ENCODE measurements around the gene ESR2.

The ESR2 gene

DNA sequence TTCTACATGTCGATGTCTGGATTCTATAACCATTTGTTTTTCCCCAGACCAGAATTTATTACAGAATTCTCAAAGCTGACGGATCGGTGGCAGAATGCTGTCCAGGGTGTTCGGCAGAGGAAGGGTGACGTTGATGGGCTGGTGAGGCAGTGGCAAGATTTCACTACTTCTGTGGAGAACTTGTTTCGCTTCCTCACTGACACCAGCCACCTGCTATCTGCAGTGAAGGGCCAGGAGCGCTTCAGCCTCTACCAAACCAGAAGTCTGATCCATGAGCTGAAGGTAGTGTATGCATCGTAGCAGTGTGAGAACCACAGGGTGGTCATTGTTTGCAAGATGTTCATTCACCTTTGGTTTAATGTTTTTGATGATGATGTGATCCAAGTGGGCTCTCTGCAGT, 124.0 kb downstream of the ESR2 start:
- Histone ChIP-seq H3K18ac (ENCODE audit: low read depth in 1 of 2, low read length in 2 of 2) (no peak overlapping the region), H3K4me3 (ENCODE audit: insufficient read depth in 1 of 2, low read depth in 1 of 2, low read length in 2 of 2) (no peak overlapping the region), H4K91ac (ENCODE audit: low read length) (no peak overlapping the region), H2BK120ac (ENCODE audit: low read depth, low read length) (no peak overlapping the region), H3K4me2 (ENCODE audit: low read length, poor library complexity, severe bottlenecking) (no peak overlapping the region), H4K8ac (ENCODE audit: low read length) (no peak overlapping the region), H3K9me3 (ENCODE audit: control insufficient read depth, low read length) (no peaks in the 10 kb centered on the region), H3K4ac (ENCODE audit: low read depth in 1 of 2, low read length in 2 of 2) (no peak overlapping the region), H2BK15ac (ENCODE audit: low read depth, poor library complexity, severe bottlenecking) (no peak overlapping the region), H2AFZ (ENCODE audit: low read depth, low read length) (no peak overlapping the region), H3K27ac (ENCODE audit: low read length, poor library complexity, severe bottlenecking) (no peak overlapping the region), H3K27me3 (ENCODE audit: control insufficient read depth in 1 of 2, insufficient read depth in 1 of 2, low read length in 2 of 2) (no peaks in the 10 kb centered on the region), H3K9ac (ENCODE audit: low read length) (no peak overlapping the region), H3K23ac (ENCODE audit: low read length in 2 of 2) (no peak overlapping the region), H3K36me3 (ENCODE audit: control insufficient read depth in 1 of 2, insufficient read depth in 2 of 2, low read depth in 1 of 2, low read length in 2 of 2) (peaks cover 0 to 24% of the 10 kb centered on the region in 2 experiments), H2BK5ac (ENCODE audit: low read depth, low read length, poor library complexity, severe bottlenecking) (no peak overlapping the region), H3K14ac (ENCODE audit: low read length in 2 of 2) (no peak overlapping the region), H3K79me1 (replicated peaks; ENCODE audit: low read length, poor library complexity, severe bottlenecking) (no peaks in the 10 kb centered on the region), H2BK12ac (ENCODE audit: low read length in 2 of 2) (no peak overlapping the region), H3K4me1 (ENCODE audit: control insufficient read depth, insufficient read depth, low read depth, low read length) (no peaks in the 10 kb centered on the region), H2AK5ac (ENCODE audit: low read length, severe bottlenecking) (no peak overlapping the region)
- no peak for DNase-seq
- 99% methylated on average over 8 of the region's 8 CpGs for WGBS

DNA sequence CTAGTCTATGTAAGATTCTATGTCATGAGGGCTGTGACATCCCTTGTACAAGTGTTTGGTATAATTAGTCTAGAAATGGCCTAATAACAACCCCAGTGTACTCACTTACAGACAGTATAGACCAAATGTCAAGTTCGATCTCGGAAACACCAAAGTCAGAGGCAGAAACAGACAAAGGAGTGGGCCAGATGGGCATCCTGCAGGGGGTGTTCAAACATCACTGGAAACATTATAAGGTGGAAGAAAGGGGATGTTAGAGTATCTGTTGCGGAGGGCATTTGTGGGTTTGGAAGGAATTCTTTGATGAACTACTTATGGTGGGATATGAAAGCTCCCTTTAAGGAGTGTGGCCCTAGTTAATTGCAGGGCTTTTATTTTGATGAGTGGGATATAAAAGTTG, 134.6 kb downstream of the ESR2 start:
- 99% methylated on average over 3 of the region's 3 CpGs for WGBS
- no peak overlapping the region for H3K23ac ChIP-seq (ENCODE audit: low read length in 2 of 2)
- no peak overlapping the region for H2AFZ ChIP-seq (ENCODE audit: low read depth, low read length)
- no peak overlapping the region for H2BK120ac ChIP-seq (ENCODE audit: low read depth, low read length)
- no peak overlapping the region for H3K4ac ChIP-seq (ENCODE audit: low read depth in 1 of 2, low read length in 2 of 2)
- no peak overlapping the region for H3K9ac ChIP-seq (ENCODE audit: low read length)
- peaks cover 0 to 10% of the 10 kb centered on the region in 2 experiments for H3K36me3 ChIP-seq (ENCODE audit: control insufficient read depth in 1 of 2, insufficient read depth in 2 of 2, low read depth in 1 of 2, low read length in 2 of 2)
- no peaks in the 10 kb centered on the region for H3K9me3 ChIP-seq (ENCODE audit: control insufficient read depth, low read length)
- H2AK5ac ChIP-seq (ENCODE audit: low read length, severe bottlenecking): no peak overlapping the region
- no peak overlapping the region for H2BK5ac ChIP-seq (ENCODE audit: low read depth, low read length, poor library complexity, severe bottlenecking)
- H3K4me3 ChIP-seq (ENCODE audit: insufficient read depth in 1 of 2, low read depth in 1 of 2, low read length in 2 of 2): no peak overlapping the region
- H3K27me3 ChIP-seq (ENCODE audit: control insufficient read depth in 1 of 2, insufficient read depth in 1 of 2, low read length in 2 of 2): no peaks in the 10 kb centered on the region
- DNase-seq: no peak
- H3K18ac ChIP-seq (ENCODE audit: low read depth in 1 of 2, low read length in 2 of 2): no peak overlapping the region
- no peak overlapping the region for H2BK15ac ChIP-seq (ENCODE audit: low read depth, poor library complexity, severe bottlenecking)
- no peak overlapping the region for H3K27ac ChIP-seq (ENCODE audit: low read length, poor library complexity, severe bottlenecking)
- no peak overlapping the region for H3K14ac ChIP-seq (ENCODE audit: low read length in 2 of 2)
- H3K79me1 ChIP-seq (replicated peaks; ENCODE audit: low read length, poor library complexity, severe bottlenecking): no peaks in the 10 kb centered on the region
- no peaks in the 10 kb centered on the region for H3K4me1 ChIP-seq (ENCODE audit: control insufficient read depth, insufficient read depth, low read depth, low read length)
- H2BK12ac ChIP-seq (ENCODE audit: low read length in 2 of 2): no peak overlapping the region
- H3K4me2 ChIP-seq (ENCODE audit: low read length, poor library complexity, severe bottlenecking): no peak overlapping the region
- no peak overlapping the region for H4K8ac ChIP-seq (ENCODE audit: low read length)
- no peak overlapping the region for H4K91ac ChIP-seq (ENCODE audit: low read length)

DNA sequence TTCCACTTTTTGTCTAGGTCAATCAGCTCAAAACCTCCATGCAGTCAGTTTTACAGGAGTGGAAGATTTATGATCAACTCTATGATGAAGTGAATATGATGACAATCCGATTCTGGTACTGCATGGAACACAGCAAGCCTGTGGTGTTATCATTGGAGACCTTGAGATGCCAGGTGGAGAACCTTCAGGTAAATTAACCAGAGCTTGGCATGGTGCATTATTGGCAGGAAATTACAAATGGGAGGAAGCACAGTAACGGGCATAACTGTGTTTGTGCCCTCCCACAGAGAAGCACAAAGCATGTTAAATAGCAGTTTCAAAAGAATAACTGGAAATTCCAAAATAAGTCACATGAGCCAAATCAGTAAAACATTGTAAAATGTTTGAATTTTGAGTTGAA, 135.6 kb downstream of the ESR2 start:
- Histone ChIP-seq H2BK15ac (ENCODE audit: low read depth, poor library complexity, severe bottlenecking) (no peak overlapping the region), H3K18ac (ENCODE audit: low read depth in 1 of 2, low read length in 2 of 2) (no peak overlapping the region)

DNA sequence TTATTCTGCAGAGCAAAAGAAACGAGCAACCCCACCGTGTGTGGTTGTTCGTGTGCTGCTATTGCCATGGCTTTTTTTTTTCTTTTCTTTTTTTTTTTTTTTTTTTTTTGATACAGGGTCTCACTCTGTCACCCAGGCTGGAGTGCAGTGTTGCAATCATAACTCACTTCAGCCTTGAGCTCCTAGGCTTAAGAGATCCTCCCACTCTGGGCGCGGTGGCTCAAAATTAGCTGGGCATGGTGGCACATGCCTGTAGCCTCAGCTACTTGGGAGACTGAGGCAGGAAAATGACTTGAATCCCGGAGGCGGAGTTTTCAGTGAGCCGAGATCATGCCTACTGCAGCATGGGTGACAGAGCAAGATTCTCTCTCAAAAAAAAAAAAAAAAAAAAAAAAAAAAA, 144.2 kb downstream of the ESR2 start:
- H3K9me3 ChIP-seq (ENCODE audit: control insufficient read depth, low read length): no peaks in the 10 kb centered on the region
- H3K27me3 ChIP-seq (ENCODE audit: control insufficient read depth in 1 of 2, insufficient read depth in 1 of 2, low read length in 2 of 2): no peaks in the 10 kb centered on the region
- H3K36me3 ChIP-seq (ENCODE audit: control insufficient read depth in 1 of 2, insufficient read depth in 2 of 2, low read depth in 1 of 2, low read length in 2 of 2): peaks cover 0 to 4% of the 10 kb centered on the region in 2 experiments
- no peak overlapping the region for H3K23ac ChIP-seq (ENCODE audit: low read length in 2 of 2)
- H2BK12ac ChIP-seq (ENCODE audit: low read length in 2 of 2): no peak overlapping the region
- H2AK5ac ChIP-seq (ENCODE audit: low read length, severe bottlenecking): no peak overlapping the region
- no peak overlapping the region for H4K8ac ChIP-seq (ENCODE audit: low read length)
- H4K91ac ChIP-seq (ENCODE audit: low read length): no peak overlapping the region
- no peak overlapping the region for H3K4ac ChIP-seq (ENCODE audit: low read depth in 1 of 2, low read length in 2 of 2)
- no peak overlapping the region for H2BK15ac ChIP-seq (ENCODE audit: low read depth, poor library complexity, severe bottlenecking)
- 95% methylated on average over 5 of the region's 8 CpGs for WGBS
- H3K9ac ChIP-seq (ENCODE audit: low read length): no peak overlapping the region
- no peak overlapping the region for H2BK5ac ChIP-seq (ENCODE audit: low read depth, low read length, poor library complexity, severe bottlenecking)
- H3K4me2 ChIP-seq (ENCODE audit: low read length, poor library complexity, severe bottlenecking): no peak overlapping the region
- no peak overlapping the region for H3K4me3 ChIP-seq (ENCODE audit: insufficient read depth in 1 of 2, low read depth in 1 of 2, low read length in 2 of 2)
- no peak overlapping the region for H3K27ac ChIP-seq (ENCODE audit: low read length, poor library complexity, severe bottlenecking)
- H3K14ac ChIP-seq (ENCODE audit: low read length in 2 of 2): no peak overlapping the region
- H2AFZ ChIP-seq (ENCODE audit: low read depth, low read length): no peak overlapping the region
- DNase-seq: no peak
- H3K79me1 ChIP-seq (replicated peaks; ENCODE audit: low read length, poor library complexity, severe bottlenecking): no peaks in the 10 kb centered on the region
- H3K4me1 ChIP-seq (ENCODE audit: control insufficient read depth, insufficient read depth, low read depth, low read length): peaks cover 6% of the 10 kb centered on the region
- no peak overlapping the region for H3K18ac ChIP-seq (ENCODE audit: low read depth in 1 of 2, low read length in 2 of 2)
- H2BK120ac ChIP-seq (ENCODE audit: low read depth, low read length): no peak overlapping the region

More for the DNA sequence above, 135.6 kb downstream of the ESR2 start:
- Histone ChIP-seq H3K4me2 (ENCODE audit: low read length, poor library complexity, severe bottlenecking) (no peak overlapping the region), H3K9me3 (ENCODE audit: control insufficient read depth, low read length) (no peaks in the 10 kb centered on the region), H4K8ac (ENCODE audit: low read length) (no peak overlapping the region), H3K4ac (ENCODE audit: low read depth in 1 of 2, low read length in 2 of 2) (no peak overlapping the region), H3K23ac (ENCODE audit: low read length in 2 of 2) (no peak overlapping the region), H2AFZ (ENCODE audit: low read depth, low read length) (no peak overlapping the region), H3K4me3 (ENCODE audit: insufficient read depth in 1 of 2, low read depth in 1 of 2, low read length in 2 of 2) (no peak overlapping the region), H3K79me1 (replicated peaks; ENCODE audit: low read length, poor library complexity, severe bottlenecking) (no peaks in the 10 kb centered on the region), H3K36me3 (ENCODE audit: control insufficient read depth in 1 of 2, insufficient read depth in 2 of 2, low read depth in 1 of 2, low read length in 2 of 2) (peaks cover 0 to 10% of the 10 kb centered on the region in 2 experiments), H3K4me1 (ENCODE audit: control insufficient read depth, insufficient read depth, low read depth, low read length) (no peaks in the 10 kb centered on the region), H3K27me3 (ENCODE audit: control insufficient read depth in 1 of 2, insufficient read depth in 1 of 2, low read length in 2 of 2) (no peaks in the 10 kb centered on the region), H4K91ac (ENCODE audit: low read length) (no peak overlapping the region), H3K9ac (ENCODE audit: low read length) (no peak overlapping the region), H3K14ac (ENCODE audit: low read length in 2 of 2) (no peak overlapping the region), H2BK5ac (ENCODE audit: low read depth, low read length, poor library complexity, severe bottlenecking) (no peak overlapping the region), H2BK120ac (ENCODE audit: low read depth, low read length) (no peak overlapping the region), H3K27ac (ENCODE audit: low read length, poor library complexity, severe bottlenecking) (no peak overlapping the region), H2BK12ac (ENCODE audit: low read length in 2 of 2) (no peak overlapping the region), H2AK5ac (ENCODE audit: low read length, severe bottlenecking) (no peak overlapping the region)
- no peak for DNase-seq
- WGBS: 92% methylated on average over 1 of the region's 2 CpGs
